Activated B cell treated with CpG ODN at 0.5 μM for 24 hours (primary cell): ENCODE results near the gene SYF2. TPM values are rescaled to one million over a fixed set of nuclear protein-coding genes. Genes with fewer than 3 reads are reported as not detected.

ENCODE experiments used
- ATAC-seq: fragments of 200-7000 bp; cut with Tn5 transposase; one replicate; pipeline ENCODE4 v1.10.0; 2021; ENCODE audit warnings: low read depth, mild to moderate bottlenecking, moderate library complexity
- CTCF ChIA-PET: fragments of 350-600 bp; sonication (Branson Sonifier 250); formaldehyde crosslinking; loops from one replicate; lab custom pipeline; 2021; ENCODE audit warnings: antibody characterized with exemption; lab: Charles Lee
- POLR2A ChIA-PET: fragments of 350-600 bp; sonication (Branson Sonifier 250); formaldehyde crosslinking; loops from one replicate; lab custom pipeline; 2021; ENCODE audit warnings: antibody characterized with exemption; lab: Charles Lee
- DNase-seq: peaks from one replicate; pipeline ENCODE4 v3.0.0; 2022
- H3K27ac Mint-ChIP-seq: one replicate; pipeline ENCODE4 v1.8.0; 2020; ENCODE audit warnings: mixed read lengths
- H3K27me3 Mint-ChIP-seq: one replicate; pipeline ENCODE4 v1.8.0; 2021; ENCODE audit warnings: mixed read lengths
- H3K36me3 Mint-ChIP-seq: one replicate; pipeline ENCODE4 v1.8.0; 2021; ENCODE audit warnings: low read depth, mixed read lengths
- H3K4me1 Mint-ChIP-seq: one replicate; pipeline ENCODE4 v1.8.0; 2021; ENCODE audit warnings: mixed read lengths
- H3K4me3 Mint-ChIP-seq: one replicate; pipeline ENCODE4 v1.8.0; 2020; ENCODE audit warnings: mild to moderate bottlenecking, mixed read lengths
- H3K9me3 Mint-ChIP-seq: one replicate; pipeline ENCODE4 v1.8.0; 2020; ENCODE audit warnings: mixed read lengths
- CTCF ChIP-seq: fragments of 200-600 bp; IDR thresholded peaks from one replicate; pipeline ENCODE4 v1.8.0; 2022; ENCODE audit warnings: antibody characterized with exemption, mild to moderate bottlenecking
- intact Hi-C: fragments of 100-400 bp; cut with micrococcal nuclease; formaldehyde crosslinking; loops from one replicate; pipeline ENCODE4 v1.15.1; 2024
- total RNA-seq: library from RNA; stranded (reverse); gene quantifications from 2 replicates; pipeline ENCODE4 v1.2.3, GENCODE V29; 2022

Gene SYF2
- total RNA-seq, 1 donor from 2014 or later: 51.1 TPM

- Mint-ChIP-seq H3K36me3 (no peaks in the 10 kb centered on the region), H3K9me3 (no peaks in the 10 kb centered on the region), H3K27me3 (peaks cover 7% of the 10 kb centered on the region), H3K4me1 (peaks cover 12% of the 10 kb centered on the region), H3K4me3 (peak overlapping the region; percentile 7), H3K27ac (no peak overlapping the region)
- intact Hi-C loops: no loop called here
- ATAC-seq (no peak), DNase-seq (no peak)
- ChIA-PET POLR2A (no interaction called here), CTCF (no interaction called here)
- TF ChIP-seq CTCF: no peak
Observed at GRCh38 chr1:25197982-25198662, 34.2 kb downstream of the SYF2 start.

- H3K27me3 Mint-ChIP-seq: peaks cover 7% of the 10 kb centered on the region
- POLR2A ChIA-PET: no interaction called here
- ATAC-seq (no peak), DNase-seq (no peak)
- CTCF ChIA-PET: interaction anchor here (0.9 kb wide), 1 partner anchor 9 kb away, joined by 3 read pairs; no protein-coding TSS in a partner anchor
- intact Hi-C loops: no loop called here
- TF ChIP-seq CTCF: no peak
- no peak overlapping the region for H3K4me3 Mint-ChIP-seq
- peaks cover 12% of the 10 kb centered on the region for H3K4me1 Mint-ChIP-seq
- H3K27ac Mint-ChIP-seq: no peak overlapping the region
- no peaks in the 10 kb centered on the region for H3K36me3 Mint-ChIP-seq
- no peaks in the 10 kb centered on the region for H3K9me3 Mint-ChIP-seq
Observed at GRCh38 chr1:25197235-25197975, 34.9 kb downstream of the SYF2 start.

- no peaks in the 10 kb centered on the region for H3K36me3 Mint-ChIP-seq
- H3K9me3 Mint-ChIP-seq: no peaks in the 10 kb centered on the region
- intact Hi-C loops: no loop called here
- H3K4me3 Mint-ChIP-seq: no peak overlapping the region
- H3K27me3 Mint-ChIP-seq: peaks cover 10% of the 10 kb centered on the region
- peaks cover 12% of the 10 kb centered on the region for H3K4me1 Mint-ChIP-seq
- ATAC-seq: no peak
- no peak for DNase-seq
- ChIA-PET POLR2A (no interaction called here), CTCF (interaction anchor here (0.9 kb wide), 1 partner anchor 10 kb away, joined by 3 read pairs; no protein-coding TSS in a partner anchor)
- no peak overlapping the region for H3K27ac Mint-ChIP-seq
- no peak for TF ChIP-seq CTCF
Observed at GRCh38 chr1:25196830-25197229, 35.5 kb downstream of the SYF2 start.

GRCh38 chr1:25195835-25196234 lies 36.5 kb downstream of the SYF2 start:
- Mint-ChIP-seq H3K4me1 (peaks cover 12% of the 10 kb centered on the region), H3K36me3 (no peaks in the 10 kb centered on the region), H3K4me3 (no peak overlapping the region), H3K27ac (no peak overlapping the region), H3K9me3 (no peaks in the 10 kb centered on the region), H3K27me3 (peaks cover 10% of the 10 kb centered on the region)
- intact Hi-C loops: no loop called here
- POLR2A ChIA-PET: no interaction called here
- TF ChIP-seq CTCF: no peak
- ATAC-seq (no peak), DNase-seq (no peak)
- CTCF ChIA-PET: no interaction called here

GRCh38 chr1:25194572-25195020 lies 37.7 kb downstream of the SYF2 start:
- no peaks in the 10 kb centered on the region for H3K9me3 Mint-ChIP-seq

More at GRCh38 chr1:25194572-25195020, 37.7 kb downstream of the SYF2 start:
- Mint-ChIP-seq H3K36me3 (no peaks in the 10 kb centered on the region), H3K27ac (no peak overlapping the region), H3K4me3 (no peak overlapping the region), H3K27me3 (peaks cover 8% of the 10 kb centered on the region), H3K4me1 (peaks cover 12% of the 10 kb centered on the region)
- DNase-seq (no peak), ATAC-seq (no peak)
- intact Hi-C loops: no loop called here
- TF ChIP-seq CTCF: no peak
- POLR2A ChIA-PET: no interaction called here
- CTCF ChIA-PET: no interaction called here
